Omental fat pad (tissue), 4 donors: Measurements from ENCODE around the gene CENPO. TPM values are rescaled to one million over a fixed set of nuclear protein-coding genes. Genes with fewer than 3 reads are reported as not detected.
"Not testable (repeated sequence)": the region's sequence is repeated elsewhere in the genome, so short reads cannot be mapped to it uniquely, and the experiment has no call there.

Experiments used
- ATAC-seq: fragments of 150-250 bp; one replicate; pipeline ENCODE4 v1.9.1; 2016; ENCODE audit warnings: mild to moderate bottlenecking, moderate library complexity; ENCODE audit not compliant: low FRiP score
- DNase-seq: peaks from one replicate; pipeline ENCODE4 v3.0.0-alpha.2; 2019; ENCODE audit warnings: low spot score
- total RNA-seq, 4 donors: library from RNA; depleted of rRNA; stranded (reverse); fragments of >200 nt; gene quantifications; one replicate each; pipeline ENCODE4 v1.1.0, GENCODE V29; 2016
- TF ChIP-seq, protein P1 (sequence below), 3 donors: fragments of 450-650 bp; IDR thresholded peaks; one replicate each; pipeline ENCODE4 v1.5.1; 2016 to 2017; ENCODE audit warnings: antibody characterized with exemption in 3 of 3, mild to moderate bottlenecking in 3 of 3, moderate library complexity in 2 of 3

Gene CENPO
- total RNA-seq, 4 donors from 2014 or later, result 1.9 to 14.2 (median 6.1) TPM

DNA sequence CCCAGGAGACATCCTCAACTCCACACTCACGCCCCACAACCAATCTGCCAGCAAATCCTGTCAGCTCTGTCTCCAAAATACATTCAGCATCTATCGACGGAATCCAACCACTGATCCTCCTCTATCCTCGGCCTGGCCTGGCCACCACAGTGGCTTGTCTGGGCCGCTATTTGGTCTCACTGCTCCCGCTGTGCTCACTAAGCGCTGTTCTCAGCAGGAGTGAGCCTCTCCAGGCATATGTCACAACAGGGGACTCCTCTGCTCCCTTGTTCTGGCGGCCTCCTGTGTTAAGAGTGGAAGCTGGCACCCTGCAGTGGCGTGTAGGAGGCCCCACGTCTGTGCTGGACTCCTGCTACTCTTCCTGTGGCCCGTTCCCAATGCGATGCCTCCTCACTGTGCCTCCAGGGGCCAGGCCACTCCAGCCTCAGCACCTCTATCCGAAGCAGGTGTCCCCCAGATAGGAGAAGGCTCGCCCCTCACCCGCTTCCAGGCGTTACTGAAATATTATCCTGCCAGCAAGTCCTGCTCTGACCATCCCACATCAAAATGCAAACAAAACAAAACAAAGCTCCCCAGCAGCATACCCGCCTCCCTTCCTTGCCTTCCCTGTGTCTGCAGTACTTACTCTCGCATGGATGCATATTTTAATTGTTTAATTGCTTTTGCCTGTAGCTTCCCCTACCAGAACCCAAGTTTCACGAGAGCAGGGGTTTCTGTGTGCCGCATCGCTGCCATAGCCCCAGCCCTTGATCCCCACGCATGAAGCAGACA, 39.9 kb downstream of the CENPO start:
- no peak for DNase-seq

DNA sequence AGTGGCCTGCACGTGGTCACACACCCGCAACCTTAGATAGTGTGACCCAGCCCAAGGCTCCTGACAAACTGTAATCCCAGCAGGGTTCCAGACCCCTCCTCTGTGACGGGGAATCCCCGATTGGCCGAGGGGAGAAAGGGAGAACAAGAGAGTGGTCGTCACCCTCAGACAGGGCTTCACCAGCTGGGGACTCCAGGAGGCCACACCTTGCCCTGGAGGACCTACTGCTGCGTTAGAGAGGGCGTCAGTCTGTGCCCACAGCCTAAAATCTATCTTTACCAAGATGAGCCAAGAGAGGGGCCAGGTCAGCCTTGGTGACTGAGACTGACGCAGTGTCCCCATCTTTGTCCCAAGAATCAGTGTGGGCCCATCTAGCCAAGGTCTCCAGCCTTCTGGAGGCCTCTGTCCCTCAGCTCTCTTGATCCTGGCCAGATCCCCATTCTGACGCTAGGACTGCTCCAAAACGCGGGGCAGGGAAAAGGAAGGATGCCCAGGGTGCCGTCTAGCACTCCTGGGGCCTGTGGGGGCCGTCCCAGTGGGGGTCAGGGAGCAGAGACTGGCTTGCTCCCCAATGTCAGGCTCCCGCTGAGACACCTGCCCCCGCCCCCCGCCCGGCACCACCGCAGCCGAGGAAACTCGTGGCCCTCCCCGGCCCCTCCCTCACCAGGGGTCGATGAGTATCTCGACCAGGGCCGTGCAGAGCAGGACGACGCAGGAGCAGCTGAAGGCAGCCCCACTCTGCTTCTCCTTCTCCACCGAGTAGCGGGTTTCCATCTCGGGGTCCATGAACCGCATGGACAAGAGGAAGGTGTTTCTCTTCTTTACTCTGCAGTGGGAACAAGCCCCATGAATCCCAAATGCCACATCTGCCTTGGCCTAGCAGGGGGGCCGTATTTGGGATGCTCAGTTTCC, 40.9 kb downstream of the CENPO start:
- no peak for DNase-seq
- TF ChIP-seq, protein P1, sequence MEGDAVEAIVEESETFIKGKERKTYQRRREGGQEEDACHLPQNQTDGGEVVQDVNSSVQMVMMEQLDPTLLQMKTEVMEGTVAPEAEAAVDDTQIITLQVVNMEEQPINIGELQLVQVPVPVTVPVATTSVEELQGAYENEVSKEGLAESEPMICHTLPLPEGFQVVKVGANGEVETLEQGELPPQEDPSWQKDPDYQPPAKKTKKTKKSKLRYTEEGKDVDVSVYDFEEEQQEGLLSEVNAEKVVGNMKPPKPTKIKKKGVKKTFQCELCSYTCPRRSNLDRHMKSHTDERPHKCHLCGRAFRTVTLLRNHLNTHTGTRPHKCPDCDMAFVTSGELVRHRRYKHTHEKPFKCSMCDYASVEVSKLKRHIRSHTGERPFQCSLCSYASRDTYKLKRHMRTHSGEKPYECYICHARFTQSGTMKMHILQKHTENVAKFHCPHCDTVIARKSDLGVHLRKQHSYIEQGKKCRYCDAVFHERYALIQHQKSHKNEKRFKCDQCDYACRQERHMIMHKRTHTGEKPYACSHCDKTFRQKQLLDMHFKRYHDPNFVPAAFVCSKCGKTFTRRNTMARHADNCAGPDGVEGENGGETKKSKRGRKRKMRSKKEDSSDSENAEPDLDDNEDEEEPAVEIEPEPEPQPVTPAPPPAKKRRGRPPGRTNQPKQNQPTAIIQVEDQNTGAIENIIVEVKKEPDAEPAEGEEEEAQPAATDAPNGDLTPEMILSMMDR (IDR thresholded peaks at IDR 0.05), result no peak
- no peak for ATAC-seq

More for the DNA sequence above, 39.9 kb downstream of the CENPO start:
- TF ChIP-seq, protein P1 (IDR thresholded peaks at IDR 0.05), result no peak
- ATAC-seq, result no peak

DNA sequence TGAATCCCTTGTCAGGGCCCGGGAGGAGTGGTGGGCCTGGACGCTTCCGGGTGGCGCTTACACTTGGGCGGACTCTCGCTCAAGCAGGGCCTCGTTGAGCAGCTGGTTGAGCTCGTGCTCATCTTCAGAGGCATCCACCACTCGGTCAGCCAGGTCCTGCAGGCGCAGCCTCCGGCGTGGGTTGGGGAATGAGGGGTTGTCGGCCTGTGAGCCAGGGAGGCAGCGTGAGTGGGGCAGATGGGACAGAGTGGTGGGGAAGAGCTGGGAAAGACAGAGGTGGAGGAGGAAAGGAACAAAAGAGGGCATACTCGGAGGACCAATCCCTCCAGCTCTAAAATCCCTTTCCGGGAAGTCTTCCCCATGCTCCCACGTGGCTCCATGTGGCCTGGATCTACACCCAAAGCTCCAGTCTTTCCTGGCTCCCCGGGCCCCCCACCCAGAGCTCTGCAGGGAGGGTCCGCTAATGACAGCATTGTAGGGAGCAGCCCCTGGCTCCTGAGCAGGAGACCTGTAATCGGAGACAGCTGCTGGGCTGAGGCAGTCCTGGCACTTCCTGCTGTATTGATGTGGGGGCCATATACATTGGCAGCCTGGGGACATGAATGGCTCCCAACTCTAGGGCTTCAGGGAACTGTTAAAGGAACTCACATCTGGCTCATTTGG, 41.6 kb downstream of the CENPO start:
- TF ChIP-seq, protein P1 (IDR thresholded peaks at IDR 0.05), result no peak
- DNase-seq (no peak), ATAC-seq (no peak)

DNA sequence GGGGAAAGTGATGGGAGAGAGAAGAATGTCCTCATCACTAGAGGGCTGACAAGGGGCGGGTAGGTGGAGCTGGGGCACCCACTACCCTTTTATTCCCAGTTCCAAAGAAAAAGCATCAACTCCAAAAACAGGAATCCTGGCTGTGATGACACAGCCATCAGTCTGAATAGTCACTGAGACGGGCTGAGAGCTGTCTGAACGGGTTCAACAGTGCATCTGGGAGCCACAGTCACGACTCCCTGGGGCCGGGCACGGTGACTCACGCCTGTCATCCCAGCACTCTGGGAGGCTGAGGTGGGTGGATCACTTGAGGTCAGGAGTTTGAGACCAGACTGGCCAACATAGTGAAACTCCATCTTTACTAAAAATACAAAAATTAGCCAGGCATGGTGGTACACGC, 42.2 kb downstream of the CENPO start:
- not testable (repeated sequence) for DNase-seq, ATAC-seq

DNA sequence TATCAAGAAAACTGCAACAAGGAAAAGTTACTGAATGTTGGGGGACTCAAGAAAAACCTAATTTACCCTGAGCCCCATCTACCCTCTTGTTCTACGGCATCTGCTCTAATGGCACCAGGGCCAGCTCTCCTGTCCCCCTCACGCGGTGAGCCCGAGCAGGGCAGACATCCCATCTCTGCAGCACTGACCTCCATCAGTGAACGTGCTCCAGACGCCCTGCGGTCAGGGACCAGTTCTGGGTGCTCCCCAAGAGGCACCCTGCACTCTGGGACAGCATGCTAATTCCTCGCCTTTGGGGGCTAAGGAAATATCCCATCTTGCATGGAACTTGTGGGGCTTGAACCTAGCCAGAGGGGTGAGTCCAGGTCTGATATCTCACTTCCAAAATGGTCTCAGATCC, 43.0 kb downstream of the CENPO start:
- TF ChIP-seq, protein P1 (IDR thresholded peaks at IDR 0.05), result no peak

DNA sequence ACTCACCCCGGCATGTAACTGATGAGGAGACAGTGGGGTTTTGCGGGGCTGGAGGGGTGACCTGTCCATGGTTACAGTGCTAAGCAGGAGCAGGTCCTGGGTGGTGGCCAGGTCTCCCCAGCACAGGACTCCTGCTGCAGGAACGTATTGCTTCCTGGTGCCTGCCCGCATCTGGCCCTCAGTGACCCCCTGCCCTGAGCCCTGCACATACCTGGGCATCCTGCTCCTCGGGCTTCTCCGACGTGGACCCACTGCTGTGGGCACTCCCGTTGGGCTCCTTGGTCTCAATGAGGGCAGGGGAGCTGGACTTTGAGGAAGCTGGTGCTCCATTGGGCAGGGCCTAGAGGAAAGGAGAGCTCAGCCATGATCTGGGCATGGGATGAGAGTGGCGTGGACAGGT, 43.5 kb downstream of the CENPO start:
- TF ChIP-seq, protein P1 (IDR thresholded peaks at IDR 0.05), result no peak
- DNase-seq, result no peak
- no peak for ATAC-seq

More for the DNA sequence above, 43.0 kb downstream of the CENPO start:
- ATAC-seq, result no peak
- DNase-seq, result no peak

DNA sequence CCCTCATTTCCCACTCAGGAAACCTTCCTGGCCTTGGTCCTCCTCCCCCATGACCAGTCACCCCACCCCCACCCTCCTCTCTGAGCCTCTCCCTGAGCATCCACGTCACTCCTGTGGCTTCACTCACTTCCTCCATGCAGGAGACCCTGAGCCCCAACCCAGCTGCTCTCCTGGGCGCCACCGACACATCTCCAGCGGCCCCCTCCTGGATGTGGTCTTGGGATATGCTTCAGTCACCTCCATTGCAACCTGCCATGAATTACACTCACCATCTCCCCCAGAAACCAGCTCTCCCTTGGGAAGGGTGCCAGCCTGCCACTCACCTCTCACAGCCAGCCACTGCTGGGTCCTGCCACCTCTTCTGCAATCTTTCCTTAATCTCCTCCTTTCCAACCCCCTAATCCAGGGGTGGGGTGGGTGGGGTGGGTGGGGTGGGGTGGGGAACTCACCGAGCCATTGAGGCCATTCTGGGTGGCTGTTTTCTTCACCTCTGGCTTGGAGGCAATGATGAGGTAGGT, 44.8 kb downstream of the CENPO start:
- DNase-seq (no peak), ATAC-seq (no peak)
- TF ChIP-seq, protein P1 (IDR thresholded peaks at IDR 0.05), result no peak
